22Rv1 (cell line): ENCODE results near the gene CBX5.
"Not testable (repeated sequence)": the region's sequence is repeated elsewhere in the genome, so short reads cannot be mapped to it uniquely, and the experiment has no call there.

Experiments
- H3K27ac ChIP-seq: fragments of 450-650 bp; 2 replicates; pipeline ENCODE4 v1.5.1; 2017
- ZFX ChIP-seq: fragments of 450-650 bp; IDR thresholded peaks from 2 replicates; pipeline ENCODE4 v1.6.1; 2017; ENCODE audit warnings: antibody characterized with exemption, borderline replicate concordance
- TF ChIP-seq, protein P1 (sequence below): fragments of 450-650 bp; IDR thresholded peaks from 2 replicates; pipeline ENCODE4 v1.5.1; 2017; ENCODE audit warnings: mild to moderate bottlenecking

Gene CBX5

DNA sequence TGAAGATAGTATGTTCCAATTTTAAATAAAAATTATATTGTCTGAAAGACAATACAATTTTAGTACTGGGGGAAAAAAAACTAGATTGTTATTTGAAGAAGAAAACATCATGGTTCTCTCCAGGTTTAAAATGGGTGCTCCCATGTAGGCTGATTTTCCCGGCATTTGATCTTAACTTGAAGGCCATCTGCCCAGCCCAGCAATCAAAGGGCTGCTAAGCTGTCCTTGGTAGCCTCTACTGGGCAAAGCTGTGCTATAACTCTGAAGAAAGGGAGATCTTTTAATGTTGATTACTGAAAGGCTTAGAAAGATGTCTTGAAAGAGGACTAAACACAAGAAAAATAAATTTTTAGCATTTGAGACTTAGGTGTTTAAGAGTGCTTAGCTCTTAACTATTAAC is 41.4 kb downstream of the CBX5 start:
- H3K27ac ChIP-seq, result no peak overlapping the region
- TF ChIP-seq, protein P1, sequence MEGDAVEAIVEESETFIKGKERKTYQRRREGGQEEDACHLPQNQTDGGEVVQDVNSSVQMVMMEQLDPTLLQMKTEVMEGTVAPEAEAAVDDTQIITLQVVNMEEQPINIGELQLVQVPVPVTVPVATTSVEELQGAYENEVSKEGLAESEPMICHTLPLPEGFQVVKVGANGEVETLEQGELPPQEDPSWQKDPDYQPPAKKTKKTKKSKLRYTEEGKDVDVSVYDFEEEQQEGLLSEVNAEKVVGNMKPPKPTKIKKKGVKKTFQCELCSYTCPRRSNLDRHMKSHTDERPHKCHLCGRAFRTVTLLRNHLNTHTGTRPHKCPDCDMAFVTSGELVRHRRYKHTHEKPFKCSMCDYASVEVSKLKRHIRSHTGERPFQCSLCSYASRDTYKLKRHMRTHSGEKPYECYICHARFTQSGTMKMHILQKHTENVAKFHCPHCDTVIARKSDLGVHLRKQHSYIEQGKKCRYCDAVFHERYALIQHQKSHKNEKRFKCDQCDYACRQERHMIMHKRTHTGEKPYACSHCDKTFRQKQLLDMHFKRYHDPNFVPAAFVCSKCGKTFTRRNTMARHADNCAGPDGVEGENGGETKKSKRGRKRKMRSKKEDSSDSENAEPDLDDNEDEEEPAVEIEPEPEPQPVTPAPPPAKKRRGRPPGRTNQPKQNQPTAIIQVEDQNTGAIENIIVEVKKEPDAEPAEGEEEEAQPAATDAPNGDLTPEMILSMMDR, result no peak
- TF ChIP-seq ZFX, result no peak

DNA sequence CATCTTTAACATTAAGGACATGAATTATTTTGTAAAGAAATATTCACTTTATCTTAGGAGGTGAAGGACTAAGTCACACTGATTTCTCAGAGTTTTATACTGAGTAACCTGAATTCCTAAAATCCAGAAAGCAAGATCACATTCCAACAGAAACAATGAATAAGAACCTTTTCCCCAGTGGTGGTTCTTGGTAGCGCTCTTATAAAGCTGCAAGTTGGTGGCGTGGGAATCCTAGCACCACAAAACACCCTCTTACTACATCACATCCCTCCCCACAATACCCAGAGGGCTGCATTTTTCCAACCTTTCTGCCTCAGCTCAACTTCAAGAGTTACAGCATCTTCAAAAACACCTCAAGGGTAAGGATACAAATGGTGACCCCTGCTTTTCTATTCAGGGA is 47.1 kb downstream of the CBX5 start:
- TF ChIP-seq, protein P1, result no peak
- TF ChIP-seq ZFX, result no peak
- no peak overlapping the region for H3K27ac ChIP-seq

DNA sequence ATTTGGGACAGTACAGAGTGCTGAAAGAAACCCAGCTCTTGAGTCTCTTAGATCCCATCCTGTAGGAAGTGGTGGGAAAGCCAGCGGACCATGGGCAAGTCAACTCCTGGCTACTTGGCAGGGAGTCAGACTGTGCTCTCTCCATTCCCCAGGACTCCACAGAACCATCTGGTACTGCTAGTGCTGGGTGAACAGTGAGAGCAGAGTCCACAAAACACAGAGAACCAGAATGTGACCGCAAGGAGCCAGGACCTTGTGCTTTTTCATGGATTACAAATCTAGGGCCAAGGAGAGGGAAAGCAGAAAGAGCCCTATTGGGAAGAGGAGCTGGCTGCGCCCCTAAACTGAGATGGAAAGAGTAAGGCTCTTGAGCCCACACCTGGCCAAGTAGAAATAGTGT is 48.7 kb downstream of the CBX5 start:
- H3K27ac ChIP-seq, result peak overlapping the region; percentile 38; the same call in 1 of the 2 replicates

DNA sequence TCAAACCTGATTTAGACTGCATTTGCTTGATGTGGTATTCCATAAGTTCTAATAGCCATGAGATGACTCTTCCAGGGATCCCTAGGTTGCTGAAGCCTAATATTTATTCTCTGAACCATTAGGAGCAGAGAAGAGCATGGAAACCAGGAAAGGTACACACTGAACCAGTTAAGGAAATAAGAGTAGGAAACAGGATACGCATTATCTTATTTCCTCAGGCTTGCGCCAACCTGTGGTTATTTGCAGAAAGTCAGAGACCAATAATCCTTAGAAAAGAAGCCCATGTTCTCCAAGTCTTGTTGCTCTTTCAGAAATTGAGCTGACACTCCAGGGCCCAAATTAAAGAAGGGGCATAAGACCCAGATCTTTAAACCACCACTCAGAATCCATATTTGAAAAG is 49.4 kb downstream of the CBX5 start:
- TF ChIP-seq, protein P1, result no peak
- TF ChIP-seq ZFX, result no peak

DNA sequence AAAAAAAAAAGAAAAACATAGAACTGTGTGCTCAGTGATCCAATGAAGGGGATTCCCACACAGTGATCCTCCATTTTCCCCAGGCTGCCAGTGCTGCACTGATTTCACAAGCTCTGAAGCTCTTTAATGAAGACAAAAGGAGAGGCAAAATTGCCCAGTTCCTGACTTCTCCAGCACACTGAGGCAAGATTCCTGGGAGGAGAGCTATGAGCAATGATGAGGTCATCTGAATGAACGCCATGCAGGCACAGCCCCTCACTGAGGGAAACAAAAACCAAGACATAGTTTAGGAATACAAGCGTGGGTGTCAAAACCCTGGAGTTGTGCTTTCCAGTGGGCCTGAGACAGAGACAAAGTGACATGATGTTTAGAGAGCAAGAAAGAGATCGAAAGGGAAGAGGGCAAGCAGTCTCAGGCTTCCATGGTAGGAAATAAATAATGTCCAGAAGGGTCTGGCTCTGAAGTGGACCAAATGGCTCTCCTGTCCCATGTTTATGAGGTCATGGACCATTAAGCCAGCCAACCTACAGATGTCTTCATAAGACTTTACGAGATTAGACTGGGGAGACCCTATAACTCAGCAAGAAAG is 50.2 kb downstream of the CBX5 start:
- no peak for TF ChIP-seq ZFX
- TF ChIP-seq, protein P1, result no peak
- peak overlapping the region; percentile 38; the same call in 1 of the 2 replicates for H3K27ac ChIP-seq

More for the DNA sequence above, 49.4 kb downstream of the CBX5 start:
- peak overlapping the region; percentile 38 for H3K27ac ChIP-seq

DNA sequence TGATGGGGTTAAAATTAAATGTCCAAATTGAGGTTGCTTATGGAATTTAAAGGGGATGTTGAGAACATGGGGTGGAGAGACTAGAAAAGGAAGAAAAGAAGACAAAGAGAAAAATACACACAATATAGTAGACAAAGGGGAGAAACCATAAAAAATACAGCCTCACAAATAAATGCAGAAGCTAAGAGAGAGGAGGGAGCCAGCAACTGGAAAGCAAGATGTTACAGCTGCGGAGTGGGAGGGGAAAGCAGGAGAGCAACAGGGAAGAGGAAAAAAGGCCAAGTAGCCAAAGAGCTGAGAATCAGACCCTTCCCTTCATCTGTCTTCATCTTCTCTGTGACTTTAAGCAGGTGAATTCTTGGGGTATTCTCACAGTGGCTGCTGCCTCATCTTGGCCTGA is 51.5 kb downstream of the CBX5 start:
- no peak overlapping the region for H3K27ac ChIP-seq
- no peak for TF ChIP-seq ZFX
- TF ChIP-seq, protein P1, result no peak

DNA sequence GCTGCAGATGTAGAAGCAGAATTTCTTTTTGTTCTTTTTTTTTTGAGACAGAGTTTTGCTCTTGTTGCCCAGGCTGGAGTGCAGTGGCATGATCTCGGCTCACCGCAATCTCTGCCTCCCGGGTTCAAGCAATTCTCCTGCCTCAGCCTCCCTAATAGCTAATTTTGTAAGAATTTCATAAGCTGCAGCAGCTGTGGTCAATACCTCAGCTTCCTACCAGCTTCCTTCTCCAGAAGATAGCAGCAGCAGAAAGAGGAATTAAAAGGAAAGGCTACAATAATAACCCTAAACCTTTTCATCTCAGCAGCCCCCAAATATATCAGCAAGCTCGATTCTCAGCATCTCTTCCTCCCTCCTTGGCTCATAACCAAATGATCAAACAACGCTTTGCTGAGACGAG is 52.0 kb downstream of the CBX5 start:
- not testable (repeated sequence) for H3K27ac ChIP-seq

DNA sequence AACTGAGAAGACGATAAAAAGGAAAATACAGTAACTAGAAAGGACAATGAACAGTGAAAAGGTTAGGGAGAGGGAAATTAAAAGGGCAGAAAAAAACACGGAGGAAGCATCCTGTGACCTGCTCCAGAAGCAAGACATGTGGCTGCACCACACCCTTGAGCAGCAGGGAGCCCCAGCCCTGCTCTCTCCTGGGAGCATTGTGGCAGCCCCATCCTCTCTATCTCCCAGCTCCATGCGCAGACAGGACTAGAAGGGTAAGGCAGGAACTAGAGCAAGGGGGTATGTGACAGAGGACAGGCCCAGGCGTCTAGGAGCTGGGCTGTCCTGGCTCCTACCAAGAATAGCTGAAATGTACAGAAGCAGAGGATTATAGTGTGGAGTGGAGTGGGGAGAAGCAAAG is 52.5 kb downstream of the CBX5 start:
- TF ChIP-seq ZFX, result no peak
- TF ChIP-seq, protein P1, result no peak
- H3K27ac ChIP-seq, result no peak overlapping the region
